CD4-positive, alpha-beta T cell (primary cell): ENCODE data around the gene SULF2. TPM values are rescaled to one million over a fixed set of nuclear protein-coding genes. Genes with fewer than 3 reads are reported as not detected.

ENCODE experiments used
- ATAC-seq: fragments of 200-7000 bp; cut with Tn5 transposase; one replicate; pipeline ENCODE4 v1.10.0; 2022; ENCODE audit warnings: mild to moderate bottlenecking; ENCODE audit not compliant: poor library complexity
- CTCF ChIA-PET: fragments of 350-600 bp; sonication (Branson Sonifier 250); formaldehyde crosslinking; loops from one replicate; lab custom pipeline; 2021; ENCODE audit warnings: antibody characterized with exemption, inconsistent platforms; lab: Charles Lee
- POLR2A ChIA-PET: fragments of 350-600 bp; sonication (Branson Sonifier 250); formaldehyde crosslinking; loops from one replicate; lab custom pipeline; 2021; ENCODE audit warnings: antibody characterized with exemption, inconsistent platforms; lab: Charles Lee
- DNase-seq, 14 experiments: peaks; one replicate each; pipeline ENCODE4 v3.0.0-alpha.2; 2013 to 2020; ENCODE audit warnings: mixed read lengths in 2 of 14
- H3K27ac ChIP-seq, 2 donors: one replicate each; pipeline versions ENCODE4 v1.5.1 to v1.7.0; 2013; ENCODE audit warnings: low read length in 2 of 2, low read depth in 1 of 2, mild to moderate bottlenecking in 1 of 2
- H3K27me3 ChIP-seq, 2 experiments: 1 replicate in 1 of 2; 2 replicates in 1 of 2; pipeline versions ENCODE4 v1.6.1 to v1.7.0; 2013; ENCODE audit warnings: low read length in 2 of 2, control low read depth in 1 of 2, mild to moderate bottlenecking in 1 of 2, moderate library complexity in 1 of 2; ENCODE audit not compliant: insufficient read depth in 2 of 2, control insufficient read depth in 1 of 2
- H3K36me3 ChIP-seq: one replicate; pipeline ENCODE4 v1.6.1; 2013; ENCODE audit warnings: low read length, control low read depth; ENCODE audit not compliant: insufficient read depth
- H3K4me1 ChIP-seq: one replicate; pipeline ENCODE4 v1.6.1; 2013; ENCODE audit warnings: low read length, control low read depth; ENCODE audit not compliant: insufficient read depth
- H3K4me3 ChIP-seq: one replicate; pipeline ENCODE4 v1.5.1; 2013; ENCODE audit warnings: mild to moderate bottlenecking, low read length, moderate library complexity
- H3K9me3 ChIP-seq, 2 experiments: 1 replicate in 1 of 2; 2 replicates in 1 of 2; pipeline versions ENCODE4 v1.6.1 to v1.7.0; 2013; ENCODE audit warnings: low read length in 2 of 2, mild to moderate bottlenecking in 2 of 2, control low read depth in 1 of 2, moderate library complexity in 1 of 2; ENCODE audit not compliant: control insufficient read depth in 1 of 2, insufficient read depth in 1 of 2
- H3K27ac Mint-ChIP-seq: one replicate; pipeline ENCODE4 v1.8.0; 2020; ENCODE audit warnings: mixed read lengths
- H3K27me3 Mint-ChIP-seq: one replicate; pipeline ENCODE4 v1.8.0; 2021; ENCODE audit warnings: mixed read lengths
- H3K36me3 Mint-ChIP-seq: one replicate; pipeline ENCODE4 v1.8.0; 2021; ENCODE audit warnings: low read depth, mixed read lengths
- H3K4me1 Mint-ChIP-seq: one replicate; pipeline ENCODE4 v1.8.0; 2021; ENCODE audit warnings: low read depth, mixed read lengths
- H3K4me3 Mint-ChIP-seq: one replicate; pipeline ENCODE4 v1.8.0; 2020; ENCODE audit warnings: mild to moderate bottlenecking, mixed read lengths
- H3K9me3 Mint-ChIP-seq: one replicate; pipeline ENCODE4 v1.8.0; 2020; ENCODE audit warnings: mixed read lengths
- CTCF ChIP-seq: fragments of 200-600 bp; IDR thresholded peaks from one replicate; pipeline ENCODE4 v1.8.0; 2022; ENCODE audit warnings: antibody characterized with exemption, mild to moderate bottlenecking
- intact Hi-C, 2 experiments: fragments of 100-400 bp; cut with DNase I in 1 of 2; cut with micrococcal nuclease in 1 of 2; formaldehyde crosslinking; loops; one replicate each; pipeline versions ENCODE4 v1.15.1 to v1.9.0; 2023 to 2025; cut with DNase I, micrococcal nuclease
- total RNA-seq, 174 experiments: library from RNA in 2 of 174; stranded (reverse) in 2 of 174; gene quantifications; one replicate each; pipeline ENCODE4 v1.2.3 and lab custom pipeline; 2021 to 2026

SULF2 gene
- total RNA-seq, 2 experiments from 2014 or later = 1.5 to 2.8 TPM

- ATAC-seq = no peak
- H3K9me3 ChIP-seq = no peaks in the 10 kb centered on the region
- no peaks in the 10 kb centered on the region for H3K27me3 ChIP-seq
- no peaks in the 10 kb centered on the region for H3K36me3 ChIP-seq
- peaks cover 6% of the 10 kb centered on the region for H3K4me1 ChIP-seq
- ChIA-PET POLR2A (no interaction called here), CTCF (no interaction called here)
- Mint-ChIP-seq H3K36me3 (no peaks in the 10 kb centered on the region), H3K27me3 (no peaks in the 10 kb centered on the region), H3K4me3 (no peak overlapping the region), H3K27ac (no peak overlapping the region), H3K4me1 (peaks cover 6% of the 10 kb centered on the region), H3K9me3 (no peaks in the 10 kb centered on the region)
- DNase-seq = no peak
- no peak for TF ChIP-seq CTCF
- H3K4me3 ChIP-seq = no peak overlapping the region
- intact Hi-C loops = no loop called here
- H3K27ac ChIP-seq = no peak overlapping the region
Observed at GRCh38 chr20:47682028-47682783, 103.1 kb downstream of the SULF2 start.

- no peaks in the 10 kb centered on the region for H3K36me3 Mint-ChIP-seq
- no peak overlapping the region for H3K27ac Mint-ChIP-seq
- H3K4me3 Mint-ChIP-seq = no peak overlapping the region
- CTCF ChIA-PET = no interaction called here
- H3K4me1 Mint-ChIP-seq = peaks cover 6% of the 10 kb centered on the region
- no peaks in the 10 kb centered on the region for H3K36me3 ChIP-seq
- H3K27ac ChIP-seq = no peak overlapping the region
- no peaks in the 10 kb centered on the region for H3K27me3 Mint-ChIP-seq
- DNase-seq (no peak), ATAC-seq (no peak)
- no peaks in the 10 kb centered on the region for H3K9me3 Mint-ChIP-seq
- intact Hi-C loops = no loop called here
- H3K4me1 ChIP-seq = peaks cover 6% of the 10 kb centered on the region
- no peak overlapping the region for H3K4me3 ChIP-seq
- POLR2A ChIA-PET = no interaction called here
- no peak for TF ChIP-seq CTCF
- H3K9me3 ChIP-seq = no peaks in the 10 kb centered on the region
- no peaks in the 10 kb centered on the region for H3K27me3 ChIP-seq
Observed at GRCh38 chr20:47680804-47681529, 104.3 kb downstream of the SULF2 start.

DNA sequence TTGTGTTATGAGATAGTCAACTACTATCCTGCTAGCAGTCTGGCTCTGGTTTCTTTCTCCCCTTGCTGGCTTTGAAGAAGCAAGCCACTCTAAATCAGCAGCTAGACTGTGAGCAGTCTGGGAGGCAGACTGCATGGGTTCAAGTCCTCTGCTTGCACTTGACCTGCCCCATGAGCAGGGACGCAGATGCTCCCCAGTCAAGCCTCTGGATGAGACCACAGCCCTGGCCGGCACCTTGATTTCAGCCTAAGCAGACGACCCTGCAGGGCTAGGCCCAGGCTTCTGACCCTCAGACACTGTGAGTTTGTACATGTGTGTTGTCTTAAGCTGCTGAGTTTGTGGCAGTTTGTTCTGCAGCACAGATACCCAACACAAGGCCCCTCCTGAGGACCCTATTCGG is 105.8 kb downstream of the SULF2 start:
- TF ChIP-seq CTCF = no peak
- H3K4me3 Mint-ChIP-seq = no peak overlapping the region
- Histone ChIP-seq H3K4me3 (no peak overlapping the region), H3K4me1 (peaks cover 6% of the 10 kb centered on the region), H3K36me3 (no peaks in the 10 kb centered on the region), H3K27ac (no peak overlapping the region), H3K9me3 (no peaks in the 10 kb centered on the region), H3K27me3 (no peaks in the 10 kb centered on the region)
- intact Hi-C loops = loop anchor here in 1 of 2 experiments (5.0 kb wide), 1 partner anchor 48 kb away; no protein-coding TSS in a partner anchor
- DNase-seq (no peak), ATAC-seq (no peak)
- H3K4me1 Mint-ChIP-seq = peaks cover 6% of the 10 kb centered on the region
- no peaks in the 10 kb centered on the region for H3K9me3 Mint-ChIP-seq
- H3K27me3 Mint-ChIP-seq = no peaks in the 10 kb centered on the region
- ChIA-PET POLR2A (no interaction called here), CTCF (interaction anchor here (0.6 to 3.4 kb wide), 2 partner anchors 215 to 941 kb away, joined by 3 to 22 read pairs; no protein-coding TSS in a partner anchor)
- no peaks in the 10 kb centered on the region for H3K36me3 Mint-ChIP-seq
- H3K27ac Mint-ChIP-seq = no peak overlapping the region
